Activated CD8-positive, alpha-beta T cell treated with anti-CD3 and anti-CD28 coated beads for 36 hours (primary cell): Measurements from ENCODE around the gene PNISR. TPM values are rescaled to one million over a fixed set of nuclear protein-coding genes. Genes with fewer than 3 reads are reported as not detected.

ENCODE experiments used
- ATAC-seq: fragments of 200-7000 bp; cut with Tn5 transposase; one replicate; pipeline ENCODE4 v1.10.0; 2021; ENCODE audit warnings: mild to moderate bottlenecking, moderate library complexity
- CTCF ChIA-PET: fragments of 350-600 bp; sonication (Branson Sonifier 250); formaldehyde crosslinking; loops from one replicate; lab custom pipeline; 2021; ENCODE audit warnings: antibody characterized with exemption; lab: Charles Lee
- POLR2A ChIA-PET: fragments of 350-600 bp; sonication (Branson Sonifier 250); formaldehyde crosslinking; loops from one replicate; lab custom pipeline; 2021; ENCODE audit warnings: antibody characterized with exemption; lab: Charles Lee
- DNase-seq: peaks from one replicate; pipeline ENCODE4 v3.0.0-alpha.2; 2020
- H3K27ac Mint-ChIP-seq: one replicate; pipeline ENCODE4 v1.8.0; 2021; ENCODE audit warnings: mild to moderate bottlenecking, mixed read lengths
- H3K27me3 Mint-ChIP-seq: one replicate; pipeline ENCODE4 v1.8.0; 2021; ENCODE audit warnings: mixed read lengths
- H3K36me3 Mint-ChIP-seq: one replicate; pipeline ENCODE4 v1.8.0; 2021; ENCODE audit warnings: low read depth, mixed read lengths
- H3K4me1 Mint-ChIP-seq: one replicate; pipeline ENCODE4 v1.8.0; 2021; ENCODE audit warnings: low read depth, mixed read lengths
- H3K4me3 Mint-ChIP-seq: one replicate; pipeline ENCODE4 v1.8.0; 2021; ENCODE audit warnings: mild to moderate bottlenecking, moderate library complexity, mixed read lengths
- H3K9me3 Mint-ChIP-seq: one replicate; pipeline ENCODE4 v1.8.0; 2021; ENCODE audit warnings: mixed read lengths
- intact Hi-C: fragments of 100-400 bp; cut with micrococcal nuclease; formaldehyde crosslinking; loops from one replicate; pipeline ENCODE4 v1.10.0; 2022
- total RNA-seq, 2 experiments: library from RNA; stranded (reverse); gene quantifications; one replicate each; pipeline ENCODE4 v1.2.3, GENCODE V29; 2021
- TF ChIP-seq, protein P1 (sequence below): fragments of 200-600 bp; IDR thresholded peaks from one replicate; pipeline ENCODE4 v1.8.0; 2022; ENCODE audit warnings: antibody characterized with exemption, mild to moderate bottlenecking

The PNISR gene
- total RNA-seq, 2 experiments from 2014 or later = 121 to 126 TPM

DNA sequence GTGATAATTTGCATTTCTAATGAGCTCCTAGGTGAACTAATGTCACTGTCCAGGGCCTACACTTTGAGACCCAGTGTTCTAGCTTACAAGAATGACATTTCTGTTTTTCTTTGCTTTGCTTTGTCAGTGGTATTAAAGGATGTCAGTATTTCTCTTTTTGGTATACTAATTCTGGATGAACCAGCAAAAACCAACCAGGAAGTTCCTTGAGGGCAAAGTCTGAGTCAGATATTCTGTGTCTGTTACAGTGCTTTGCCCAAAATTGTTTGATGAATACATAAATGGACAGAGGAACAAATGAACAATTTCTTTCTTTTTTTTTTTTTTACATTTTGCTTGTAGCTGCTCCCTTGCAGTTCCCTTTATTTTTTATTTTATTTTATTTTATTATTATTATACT is 46.5 kb downstream of the PNISR start:
- Mint-ChIP-seq H3K4me3 (no peak overlapping the region), H3K27ac (no peak overlapping the region), H3K36me3 (peaks cover 3% of the 10 kb centered on the region), H3K4me1 (peaks cover 2% of the 10 kb centered on the region), H3K9me3 (no peaks in the 10 kb centered on the region), H3K27me3 (no peaks in the 10 kb centered on the region)
- TF ChIP-seq, protein P1, sequence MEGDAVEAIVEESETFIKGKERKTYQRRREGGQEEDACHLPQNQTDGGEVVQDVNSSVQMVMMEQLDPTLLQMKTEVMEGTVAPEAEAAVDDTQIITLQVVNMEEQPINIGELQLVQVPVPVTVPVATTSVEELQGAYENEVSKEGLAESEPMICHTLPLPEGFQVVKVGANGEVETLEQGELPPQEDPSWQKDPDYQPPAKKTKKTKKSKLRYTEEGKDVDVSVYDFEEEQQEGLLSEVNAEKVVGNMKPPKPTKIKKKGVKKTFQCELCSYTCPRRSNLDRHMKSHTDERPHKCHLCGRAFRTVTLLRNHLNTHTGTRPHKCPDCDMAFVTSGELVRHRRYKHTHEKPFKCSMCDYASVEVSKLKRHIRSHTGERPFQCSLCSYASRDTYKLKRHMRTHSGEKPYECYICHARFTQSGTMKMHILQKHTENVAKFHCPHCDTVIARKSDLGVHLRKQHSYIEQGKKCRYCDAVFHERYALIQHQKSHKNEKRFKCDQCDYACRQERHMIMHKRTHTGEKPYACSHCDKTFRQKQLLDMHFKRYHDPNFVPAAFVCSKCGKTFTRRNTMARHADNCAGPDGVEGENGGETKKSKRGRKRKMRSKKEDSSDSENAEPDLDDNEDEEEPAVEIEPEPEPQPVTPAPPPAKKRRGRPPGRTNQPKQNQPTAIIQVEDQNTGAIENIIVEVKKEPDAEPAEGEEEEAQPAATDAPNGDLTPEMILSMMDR = no peak
- DNase-seq (no peak), ATAC-seq (no peak)
- ChIA-PET POLR2A (no interaction called here), CTCF (no interaction called here)
- intact Hi-C loops = no loop called here

GRCh38 chr6:99369533-99369932 is 55.6 kb downstream of the PNISR start:
- no peaks in the 10 kb centered on the region for H3K27me3 Mint-ChIP-seq
- TF ChIP-seq, protein P1 = no peak
- H3K4me3 Mint-ChIP-seq = no peak overlapping the region
- H3K9me3 Mint-ChIP-seq = no peaks in the 10 kb centered on the region
- ATAC-seq = no peak
- no peak overlapping the region for H3K27ac Mint-ChIP-seq
- intact Hi-C loops = no loop called here
- ChIA-PET POLR2A (no interaction called here), CTCF (no interaction called here)
- no peaks in the 10 kb centered on the region for H3K4me1 Mint-ChIP-seq
- DNase-seq = no peak
- peaks cover 2% of the 10 kb centered on the region for H3K36me3 Mint-ChIP-seq

GRCh38 chr6:99366852-99367251 is 58.3 kb downstream of the PNISR start:
- peaks cover 7% of the 10 kb centered on the region for H3K4me1 Mint-ChIP-seq
- no peak overlapping the region for H3K4me3 Mint-ChIP-seq
- H3K36me3 Mint-ChIP-seq = no peaks in the 10 kb centered on the region
- H3K27ac Mint-ChIP-seq = no peak overlapping the region
- TF ChIP-seq, protein P1 = no peak
- ATAC-seq (no peak), DNase-seq (no peak)
- no peaks in the 10 kb centered on the region for H3K9me3 Mint-ChIP-seq
- CTCF ChIA-PET = interaction anchor here (1.0 to 1.8 kb wide), 2 partner anchors 12 to 37 kb away, joined by 3 to 6 read pairs; no protein-coding TSS in a partner anchor
- intact Hi-C loops = no loop called here
- H3K27me3 Mint-ChIP-seq = no peaks in the 10 kb centered on the region
- POLR2A ChIA-PET = interaction anchor here (1.5 kb wide), 1 partner anchor 22 kb away, joined by 3 read pairs; no protein-coding TSS in a partner anchor

GRCh38 chr6:99364026-99364425 is 61.1 kb downstream of the PNISR start:
- H3K36me3 Mint-ChIP-seq = no peaks in the 10 kb centered on the region
- ATAC-seq = peak; percentile 18
- intact Hi-C loops = no loop called here
- ChIA-PET POLR2A (interaction anchor here (1.4 kb wide), 1 partner anchor 204 kb away, joined by 3 read pairs; the partner anchor contains the start of gene CCNC), CTCF (interaction anchor here (1.3 kb wide), 1 partner anchor 33 kb away, joined by 3 read pairs; no protein-coding TSS in a partner anchor)
- H3K4me3 Mint-ChIP-seq = no peak overlapping the region
- H3K27me3 Mint-ChIP-seq = peaks cover 9% of the 10 kb centered on the region
- DNase-seq = no peak
- H3K9me3 Mint-ChIP-seq = no peaks in the 10 kb centered on the region
- TF ChIP-seq, protein P1 = no peak
- H3K27ac Mint-ChIP-seq = no peak overlapping the region
- H3K4me1 Mint-ChIP-seq = peaks cover 7% of the 10 kb centered on the region

DNA sequence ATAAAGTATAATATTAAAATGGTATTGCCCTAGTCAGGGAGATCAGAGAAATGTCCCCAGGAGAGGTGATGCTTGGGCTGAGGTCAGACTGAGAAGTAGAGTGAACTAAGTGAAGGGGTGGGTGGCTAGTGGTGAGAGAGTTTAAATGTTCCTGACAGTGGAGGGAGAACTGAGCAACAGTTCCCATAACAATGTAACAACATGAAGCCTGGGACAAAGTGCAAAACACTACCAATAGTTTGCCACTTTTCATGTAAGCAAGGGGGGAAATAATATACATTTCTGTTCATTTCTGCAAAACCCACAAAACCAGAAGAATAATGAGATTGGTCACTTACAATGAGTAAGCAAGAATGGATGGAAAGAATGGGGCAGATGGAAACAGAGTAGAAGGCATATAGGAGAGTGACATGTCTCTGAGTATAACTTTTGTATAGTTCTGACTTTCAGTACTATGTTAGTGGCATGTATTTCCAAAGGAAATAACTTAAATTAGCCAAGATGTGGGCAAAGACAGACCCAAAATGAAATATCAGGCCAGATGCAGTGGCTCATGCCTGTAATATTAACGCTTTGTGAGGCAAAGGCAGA is 62.3 kb downstream of the PNISR start:
- TF ChIP-seq, protein P1 = no peak
- Mint-ChIP-seq H3K27ac (no peak overlapping the region), H3K4me3 (no peak overlapping the region), H3K27me3 (peaks cover 10% of the 10 kb centered on the region), H3K9me3 (no peaks in the 10 kb centered on the region), H3K4me1 (peaks cover 7% of the 10 kb centered on the region), H3K36me3 (no peaks in the 10 kb centered on the region)
- DNase-seq (peak; percentile 12), ATAC-seq (peak; percentile 81)
- POLR2A ChIA-PET = no interaction called here
- intact Hi-C loops = no loop called here
- CTCF ChIA-PET = no interaction called here
